H4 (cell line): ENCODE measurements around the gene SAXO1. TPM values are rescaled to one million over a fixed set of nuclear protein-coding genes. Genes with fewer than 3 reads are reported as not detected.

Experiments used
- DNase-seq: peaks from one replicate; pipeline ENCODE4 v3.0.0-alpha.2; 2015; ENCODE audit warnings: low spot score
- total RNA-seq: library from RNA; depleted of rRNA; stranded (reverse); fragments of >200 nt; shearing (Covaris generic); gene quantifications from 2 replicates; pipeline ENCODE4 v1.2.3, GENCODE V29; 2014; rRNA removed

Gene SAXO1
- total RNA-seq, 1 experiment from 2014 or later = under 0.01 TPM

GRCh38 chr9:18877984-18878383, 155.0 kb downstream of the SAXO1 start:
- no peak for DNase-seq

Other genes with a start within 250 kb of the SAXO1 start
- 29.4 and 59.0 TPM in 2 replicates for gene RRAGA, start 16.2 kb upstream of the SAXO1 start, total RNA-seq
- gene HAUS6, start 69.7 kb upstream of the SAXO1 start, total RNA-seq = 16.5 and 17.3 TPM in 2 replicates
- gene PLIN2, start 94.3 kb upstream of the SAXO1 start, total RNA-seq = 24.4 and 24.9 TPM in 2 replicates
- 16.5 and 19.3 TPM in 2 replicates for gene DENND4C, start 197.5 kb upstream of the SAXO1 start, total RNA-seq